ENCODE data around the gene SLC38A3. TPM values are rescaled to one million over a fixed set of nuclear protein-coding genes. Genes with fewer than 3 reads are reported as not detected.

Gene SLC38A3
- polyA plus RNA-seq, 1 experiment, result 0.22 TPM

GRCh38 chr3:50193286-50193685 lies 11.8 kb upstream of the SLC38A3 start:
- ChIA-PET POLR2A (no interaction called here), CTCF (interaction anchor here (0.7 to 16.3 kb wide), 26 partner anchors 10 to 331 kb away, joined by 3 to 378 read pairs (median 8); partner anchors contain the start of genes LSMEM2, SEMA3B, SLC38A3 and TUSC2)
- DNase-seq (ENCODE audit: low read depth), result no peak
- no peak for TF ChIP-seq CTCF (IDR thresholded peaks at IDR 0.05; ENCODE audit: insufficient read depth, low read depth, low read length)
- peaks cover 10% of the 10 kb centered on the region for H3K27me3 ChIP-seq (ENCODE audit: control insufficient read depth, insufficient read depth, low read length)
- H3K36me3 ChIP-seq (ENCODE audit: control insufficient read depth, insufficient read depth, low read length), result no peaks in the 10 kb centered on the region
- H3K4me3 ChIP-seq (ENCODE audit: low read depth, low read length), result no peak overlapping the region

- ChIA-PET CTCF (interaction anchor here (0.7 to 16.3 kb wide), 29 partner anchors 11 to 331 kb away, joined by 3 to 378 read pairs (median 8); partner anchors contain the start of genes GNAI2, LSMEM2, SEMA3B and SLC38A3), POLR2A (no interaction called here)
- peaks cover 10% of the 10 kb centered on the region for H3K27me3 ChIP-seq (ENCODE audit: control insufficient read depth, insufficient read depth, low read length)
- TF ChIP-seq CTCF (IDR thresholded peaks at IDR 0.05; ENCODE audit: insufficient read depth, low read depth, low read length), result no peak
- DNase-seq (ENCODE audit: low read depth), result no peak
- no peaks in the 10 kb centered on the region for H3K36me3 ChIP-seq (ENCODE audit: control insufficient read depth, insufficient read depth, low read length)
- H3K4me3 ChIP-seq (ENCODE audit: low read depth, low read length), result no peak overlapping the region
Measured at GRCh38 chr3:50193746-50194127, 11.3 kb upstream of the SLC38A3 start.

GRCh38 chr3:50194128-50194902 lies 10.8 kb upstream of the SLC38A3 start:
- H3K27me3 ChIP-seq (ENCODE audit: control insufficient read depth, insufficient read depth, low read length), result peaks cover 10% of the 10 kb centered on the region
- ChIA-PET CTCF (interaction anchor here (0.7 to 16.3 kb wide), 35 partner anchors 10 to 349 kb away, joined by 3 to 378 read pairs (median 7); partner anchors contain the start of genes GNAI2, HYAL3, LSMEM2 and NAA80), POLR2A (interaction anchor here (0.9 kb wide), 1 partner anchor 9 kb away, joined by 4 read pairs; no protein-coding TSS in a partner anchor)
- DNase-seq (ENCODE audit: low read depth), result peak; percentile 4
- H3K36me3 ChIP-seq (ENCODE audit: control insufficient read depth, insufficient read depth, low read length), result no peaks in the 10 kb centered on the region
- no peak overlapping the region for H3K4me3 ChIP-seq (ENCODE audit: low read depth, low read length)
- TF ChIP-seq CTCF (IDR thresholded peaks at IDR 0.05; ENCODE audit: insufficient read depth, low read depth, low read length), result peak; percentile 89

- DNase-seq (ENCODE audit: low read depth), result no peak
- Histone ChIP-seq H3K4me3 (ENCODE audit: low read depth, low read length) (no peak overlapping the region), H3K36me3 (ENCODE audit: control insufficient read depth, insufficient read depth, low read length) (no peaks in the 10 kb centered on the region), H3K27me3 (ENCODE audit: control insufficient read depth, insufficient read depth, low read length) (peaks cover 10% of the 10 kb centered on the region)
- ChIA-PET POLR2A (interaction anchor here (0.9 kb wide), 1 partner anchor 9 kb away, joined by 4 read pairs; no protein-coding TSS in a partner anchor), CTCF (interaction anchor here (0.7 to 16.3 kb wide), 29 partner anchors 9 to 348 kb away, joined by 3 to 378 read pairs (median 8); partner anchors contain the start of genes GNAI2, HYAL3, LSMEM2 and NAA80)
- no peak for TF ChIP-seq CTCF (IDR thresholded peaks at IDR 0.05; ENCODE audit: insufficient read depth, low read depth, low read length)
Measured at GRCh38 chr3:50194903-50195500, 10.1 kb upstream of the SLC38A3 start.

Data from BJ (cell line).